GM18951 (cell line): ENCODE data around the gene BBS5.

Experiments used
- POLR2A ChIP-seq: IDR thresholded peaks from 4 replicates; pipeline ENCODE4 v1.6.1; 2011; ENCODE audit warnings: mild to moderate bottlenecking; ENCODE audit not compliant: insufficient read length, insufficient read depth; ENCODE audit errors: extremely low read depth
- in situ Hi-C: fragments of 300-500 bp; cut with MboI; formaldehyde crosslinking; loops from one replicate; pipeline ENCODE4 v1.12.0; 2022; ENCODE audit warnings: low sequenced_read_pairs, mixed read lengths, inconsistent platforms; ENCODE audit not compliant: unreplicated experiment

Gene BBS5

DNA sequence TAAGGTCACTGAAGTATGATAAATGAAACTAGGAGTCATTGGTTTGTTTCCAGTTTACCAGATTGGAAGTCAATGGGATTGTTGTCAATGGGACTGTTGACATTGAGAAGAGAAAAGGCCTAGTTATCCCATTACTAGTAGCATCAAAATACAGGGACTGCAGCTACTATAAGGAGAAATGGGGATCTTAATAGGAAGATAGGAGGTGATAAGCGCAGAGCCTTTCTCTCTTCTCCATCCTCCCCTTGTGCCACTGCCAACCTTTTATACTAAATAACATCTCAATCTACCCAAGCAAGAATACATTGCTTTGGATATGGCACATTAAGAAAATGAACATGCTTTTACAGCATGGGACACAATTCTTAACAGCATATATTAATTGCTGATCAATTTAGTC is 10.5 kb upstream of the BBS5 start:
- TF ChIP-seq POLR2A = no peak
- in situ Hi-C loops = no loop called here

DNA sequence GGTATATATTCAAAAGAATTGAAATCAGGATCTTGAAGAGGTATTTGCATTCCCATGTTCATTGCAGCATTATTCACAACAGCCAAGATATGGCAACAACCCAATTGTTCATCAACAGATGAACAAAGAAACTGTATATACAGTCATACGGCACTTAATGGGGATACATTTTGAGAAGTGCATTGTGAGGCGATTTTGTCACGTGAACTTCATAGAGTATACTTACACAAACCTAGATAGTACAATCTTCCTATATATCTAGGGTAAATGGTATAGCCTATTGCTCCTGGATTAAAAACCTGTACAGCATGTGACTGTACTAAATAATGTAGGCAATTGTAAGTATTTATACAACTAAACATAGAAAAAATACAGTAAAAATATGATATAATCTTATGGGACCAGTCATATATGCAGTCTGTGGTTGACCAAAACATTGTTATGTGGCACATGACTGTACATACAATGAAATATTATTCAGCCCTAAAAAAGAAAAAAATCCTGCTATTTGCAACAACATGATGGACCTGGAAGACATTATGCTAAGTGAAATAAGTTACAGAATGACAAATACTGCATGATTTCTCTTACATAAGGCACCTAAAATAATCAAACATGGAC is 9.2 kb upstream of the BBS5 start:
- TF ChIP-seq POLR2A = no peak
- in situ Hi-C loops = no loop called here

DNA sequence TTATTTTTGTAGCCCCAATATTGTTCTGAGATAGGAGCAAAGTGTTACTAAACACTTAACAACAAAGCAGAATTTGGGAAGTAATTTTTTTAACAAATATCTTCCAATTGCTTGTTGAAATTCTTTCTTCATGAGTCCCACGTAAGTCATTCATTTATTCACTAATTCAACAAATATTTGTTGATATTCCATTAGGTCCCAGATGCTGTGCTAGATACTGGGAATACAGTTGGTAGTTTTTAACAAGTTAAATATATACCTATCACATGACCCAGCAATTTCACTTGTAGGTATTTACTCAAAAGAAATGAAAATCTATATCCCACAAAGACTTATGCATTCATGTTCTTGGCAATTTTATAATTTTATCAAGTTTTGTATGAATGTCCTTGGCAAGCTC is 7.0 kb upstream of the BBS5 start:
- TF ChIP-seq POLR2A = no peak
- in situ Hi-C loops = no loop called here

- no peak for TF ChIP-seq POLR2A
- in situ Hi-C loops = no loop called here
Measured at GRCh38 chr2:169476459-169476858, 2.8 kb upstream of the BBS5 start.

GRCh38 chr2:169478339-169478738 is 955 bp upstream of the BBS5 start:
- in situ Hi-C loops = no loop called here
- no peak for TF ChIP-seq POLR2A

DNA sequence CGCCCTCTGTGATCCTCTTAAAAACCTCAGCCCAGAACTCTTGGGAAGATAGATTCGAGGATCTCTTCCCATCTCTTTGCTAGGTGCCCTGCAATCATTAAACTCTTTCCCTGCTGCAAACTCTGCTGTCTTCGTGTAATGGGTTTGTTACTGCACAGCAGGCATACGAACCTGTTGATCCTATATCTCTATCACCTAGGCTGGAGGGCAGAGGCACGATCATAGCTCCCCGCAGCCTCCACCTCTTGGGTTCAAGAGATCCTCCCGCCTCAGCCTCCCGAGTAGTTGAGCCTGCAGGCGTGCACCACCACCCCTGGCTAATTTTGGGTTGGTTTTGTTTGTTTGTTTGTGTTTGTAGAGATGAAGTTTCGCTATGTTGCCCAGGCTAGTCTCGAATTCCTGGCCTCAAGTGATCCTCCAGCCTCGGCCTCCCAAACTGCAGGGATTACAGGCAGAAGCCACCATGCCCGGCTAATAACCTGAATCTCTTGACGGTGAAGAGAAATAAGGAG is 493 bp upstream of the BBS5 start:
- in situ Hi-C loops = no loop called here

DNA sequence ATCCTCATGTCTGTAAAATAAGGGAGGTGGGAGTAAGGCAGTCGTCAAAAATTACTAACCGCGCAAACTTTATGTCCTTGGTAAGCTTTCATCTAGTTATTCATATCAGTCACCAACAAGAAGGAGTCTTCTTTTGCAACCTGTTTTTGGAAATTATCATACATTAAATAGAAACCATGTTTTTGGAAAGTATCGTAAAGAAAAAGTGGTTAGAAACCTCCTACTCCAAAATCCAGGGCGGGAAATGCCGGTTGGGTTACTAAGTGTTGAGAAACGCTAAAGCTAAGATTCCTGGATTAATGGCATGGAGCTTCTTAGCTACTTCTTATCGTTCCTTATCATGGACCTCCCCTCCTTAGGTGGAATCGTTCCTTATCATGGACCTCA is 778 bp downstream of the BBS5 start:
- no peak for TF ChIP-seq POLR2A
- in situ Hi-C loops = no loop called here

More for the DNA sequence above, 493 bp upstream of the BBS5 start:
- no peak for TF ChIP-seq POLR2A

GRCh38 chr2:169485650-169486138 is 6.4 kb downstream of the BBS5 start:
- in situ Hi-C loops = no loop called here
- no peak for TF ChIP-seq POLR2A

DNA sequence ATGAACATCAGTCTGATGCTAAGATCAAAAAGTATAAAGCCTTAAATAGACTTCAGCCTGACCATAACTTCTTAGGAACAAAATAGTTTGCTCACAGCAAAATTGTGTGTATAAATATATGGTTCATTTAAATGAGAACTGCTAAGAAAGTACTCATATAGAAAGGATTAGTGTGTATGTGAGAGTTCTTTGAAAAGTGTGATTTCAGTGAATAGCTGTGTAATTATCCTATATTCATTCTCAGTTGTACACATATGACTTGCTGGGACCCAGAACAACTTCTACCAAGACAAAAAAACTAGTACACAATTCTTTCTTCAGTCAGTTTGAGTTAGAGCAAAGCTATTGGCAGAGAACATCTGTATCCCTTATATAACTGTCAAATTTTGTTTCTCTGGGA is 7.2 kb downstream of the BBS5 start:
- TF ChIP-seq POLR2A = no peak
- in situ Hi-C loops = no loop called here

DNA sequence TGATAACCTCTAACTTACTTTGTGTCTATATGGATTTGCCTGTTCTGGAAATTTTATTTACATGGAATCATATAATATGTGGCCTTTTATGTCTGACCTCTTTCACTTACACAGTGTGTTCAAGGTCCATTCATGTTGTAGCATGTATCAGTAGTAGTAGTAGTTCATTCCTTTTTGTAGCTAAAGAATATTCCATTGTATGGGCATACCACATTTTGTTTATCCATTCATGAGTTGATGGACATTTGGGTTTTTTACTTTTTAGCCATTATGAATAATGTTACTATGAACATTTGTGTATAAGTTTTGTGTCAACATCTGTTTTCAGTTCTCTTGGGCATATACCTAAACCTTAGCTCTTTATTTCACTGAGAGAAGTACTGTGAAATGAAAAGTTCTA is 11.5 kb downstream of the BBS5 start:
- in situ Hi-C loops = no loop called here
- no peak for TF ChIP-seq POLR2A

GRCh38 chr2:169491378-169491777 is 12.1 kb downstream of the BBS5 start:
- in situ Hi-C loops = no loop called here
- no peak for TF ChIP-seq POLR2A

DNA sequence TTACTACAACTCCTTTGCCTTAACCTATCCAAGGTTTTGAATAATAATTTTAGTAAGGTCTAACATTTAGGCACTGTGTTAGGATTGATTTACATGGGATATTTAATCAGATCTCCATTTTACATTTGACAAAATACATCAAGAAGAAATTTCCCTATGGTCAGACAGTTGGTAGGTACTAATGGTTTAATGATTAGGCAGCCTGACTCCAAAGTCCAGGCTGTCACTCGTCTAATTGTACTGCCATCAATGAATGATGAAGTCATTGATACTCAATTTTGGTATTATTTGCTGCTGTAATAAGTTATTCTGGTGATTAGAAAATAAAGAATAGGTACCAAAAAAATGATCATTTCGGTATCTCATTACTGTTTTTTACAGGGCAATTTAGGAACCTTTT is 14.1 kb downstream of the BBS5 start:
- in situ Hi-C loops = no loop called here
- no peak for TF ChIP-seq POLR2A

DNA sequence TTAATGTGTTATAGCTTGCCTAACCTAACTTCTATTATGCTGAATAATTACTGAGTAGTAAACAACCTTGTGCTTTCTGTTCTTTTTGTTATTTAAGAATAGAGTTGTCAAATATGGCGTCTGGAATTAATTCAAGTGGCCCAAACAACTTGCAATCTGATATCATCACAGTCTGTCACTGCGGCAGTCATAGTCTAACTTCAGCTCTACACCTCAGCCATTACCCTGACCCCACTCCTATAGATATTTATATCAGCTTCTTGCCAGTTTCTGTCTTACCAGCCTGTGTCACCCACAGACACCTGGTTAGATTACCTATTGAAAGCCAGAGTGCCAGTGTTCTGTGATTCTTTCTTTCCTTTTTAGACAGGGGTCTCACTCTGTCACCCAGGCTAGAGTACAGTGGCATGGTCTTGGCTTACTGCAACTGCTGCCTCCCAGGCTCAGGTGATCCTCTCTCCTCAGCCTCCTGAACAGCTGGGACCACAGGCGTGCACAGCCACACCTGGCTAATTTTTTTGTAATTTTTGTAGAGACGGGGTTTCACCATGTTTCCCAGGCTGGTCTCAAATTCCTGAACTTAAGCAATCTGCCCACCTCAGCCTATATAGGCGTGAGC is 16.1 kb downstream of the BBS5 start:
- no peak for TF ChIP-seq POLR2A

DNA sequence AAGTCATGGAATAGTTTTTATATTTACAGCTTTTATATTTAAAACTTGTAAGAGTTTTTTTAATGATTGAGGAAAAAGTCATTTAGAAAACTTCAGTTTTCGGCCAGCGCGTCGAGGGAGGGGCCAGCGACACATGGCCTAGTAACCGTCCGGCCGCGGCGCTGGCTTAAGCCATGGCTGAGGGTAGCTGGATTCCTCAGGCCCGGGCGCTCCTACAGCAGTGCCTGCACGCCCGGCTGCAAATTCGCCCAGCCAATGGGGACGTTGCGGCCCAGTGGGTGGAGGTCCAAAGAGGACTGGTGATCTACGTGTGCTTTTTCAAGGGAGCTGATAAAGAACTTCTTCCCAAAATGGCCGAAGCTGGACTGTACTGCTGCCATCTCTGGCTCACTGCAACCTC is 25.4 kb downstream of the BBS5 start:
- TF ChIP-seq POLR2A = no peak
- in situ Hi-C loops = no loop called here

More for the DNA sequence above, 16.1 kb downstream of the BBS5 start:
- in situ Hi-C loops = no loop called here

- no peak for TF ChIP-seq POLR2A
- in situ Hi-C loops = no loop called here
Measured at GRCh38 chr2:169507698-169508097, 28.4 kb downstream of the BBS5 start.
